Lung (tissue), 12 donors: ENCODE measurements around the gene PSEN1. TPM values are rescaled to one million over a fixed set of nuclear protein-coding genes. Genes with fewer than 3 reads are reported as not detected.

Experiments used
- ATAC-seq: fragments of 200-7000 bp; cut with Tn5 transposase; one replicate; pipeline ENCODE4 v1.9.1; 2020; ENCODE audit warnings: moderate number of reproducible peaks; ENCODE audit not compliant: insufficient read depth, low FRiP score
- DNase-seq, 3 donors: peaks; one replicate each; pipeline ENCODE4 v3.0.0-alpha.2; 2013 to 2017
- H3K27ac ChIP-seq, 2 donors: one replicate each; pipeline ENCODE4 v1.5.1; 2013; ENCODE audit warnings: mild to moderate bottlenecking in 2 of 2, moderate library complexity in 2 of 2, control low read depth in 1 of 2, inconsistent platforms in 1 of 2, low read depth in 1 of 2, low read length in 1 of 2
- H3K27me3 ChIP-seq, 3 donors: one replicate each; pipeline ENCODE4 v1.5.1; 2013; ENCODE audit warnings: low read length in 2 of 3; ENCODE audit not compliant: control insufficient read depth in 3 of 3, insufficient read depth in 3 of 3
- H3K36me3 ChIP-seq, 4 donors: one replicate each; pipeline ENCODE4 v1.5.1; 2013; ENCODE audit warnings: low read length in 4 of 4, mild to moderate bottlenecking in 1 of 4, moderate library complexity in 1 of 4; ENCODE audit not compliant: control insufficient read depth in 4 of 4, insufficient read depth in 4 of 4
- H3K4me1 ChIP-seq, 5 donors: one replicate each; pipeline ENCODE4 v1.5.1; 2013; ENCODE audit warnings: low read length in 5 of 5, mild to moderate bottlenecking in 2 of 5, moderate library complexity in 1 of 5; ENCODE audit not compliant: control insufficient read depth in 5 of 5, insufficient read depth in 5 of 5
- H3K4me3 ChIP-seq: one replicate; pipeline ENCODE4 v1.5.1; 2013; ENCODE audit warnings: mild to moderate bottlenecking, control low read depth, moderate library complexity
- H3K9ac ChIP-seq, 2 donors: one replicate each; pipeline ENCODE4 v1.5.1; 2013; ENCODE audit warnings: low read length in 2 of 2, control low read depth in 1 of 2; ENCODE audit not compliant: insufficient read depth in 1 of 2
- H3K9me3 ChIP-seq, 4 donors: one replicate each; pipeline ENCODE4 v1.5.1; 2013; ENCODE audit warnings: low read length in 3 of 4, mild to moderate bottlenecking in 1 of 4, moderate library complexity in 1 of 4; ENCODE audit not compliant: control insufficient read depth in 4 of 4, insufficient read depth in 3 of 4
- WGBS, 2 donors: extraction: QIAGEN DNeasy Blood & Tissue Kit; methylation state at CpG; one replicate each; pipeline ENCODE4 v1.1.7; 2013; 5-methylcytosine and 5-hydroxymethylcytosine counted together
- polyA plus RNA-seq, 2 donors: library from polyadenylated mRNA; stranded (reverse); fragments of 200-250 nt; gene quantifications; one replicate each; pipeline ENCODE4 v1.2.1, GENCODE V29; 2013
- total RNA-seq, 2 donors: library from RNA; depleted of rRNA in 1 of 2; stranded (reverse); fragments of >200 nt in 1 of 2; gene quantifications; one replicate each; pipeline ENCODE4 v1.2.1, GENCODE V29; 2014 to 2021
- TF ChIP-seq, protein P1 (sequence below): IDR thresholded peaks from 2 replicates; pipeline ENCODE4 v1.5.1; 2012; ENCODE audit warnings: mild to moderate bottlenecking; ENCODE audit errors: control extremely low read depth, extremely low read depth
- donor health status: control.
- donor health status: control.
- donor health status: Bipolar disorder and iron deficiency.
- donor health status: healthy.
- donor health status: DM: yes; HTN: yes; CAD: no.

The PSEN1 gene
- total and polyA plus RNA-seq, 4 donors = 33.6 to 64.7 (median 50.6) TPM

DNA sequence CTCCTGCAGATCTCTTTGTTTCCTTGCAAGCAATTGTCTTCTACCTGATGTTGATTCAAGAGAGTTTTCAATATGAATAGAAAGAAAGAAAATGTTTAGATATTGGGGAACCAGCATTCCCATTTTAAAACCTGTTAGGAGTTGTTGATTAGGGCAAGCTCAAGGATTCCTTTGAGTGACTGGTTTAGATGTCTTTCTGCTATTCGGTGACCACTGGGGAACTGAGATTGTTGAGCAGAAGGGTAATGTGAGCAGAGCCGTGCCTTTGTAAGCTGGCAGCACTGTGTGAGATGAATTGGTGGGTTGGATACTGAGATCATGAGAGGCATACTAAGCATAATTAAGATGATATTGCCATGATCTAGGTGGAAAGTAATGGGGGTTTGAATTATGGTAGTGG is 61.9 kb downstream of the PSEN1 start:
- TF ChIP-seq, protein P1, sequence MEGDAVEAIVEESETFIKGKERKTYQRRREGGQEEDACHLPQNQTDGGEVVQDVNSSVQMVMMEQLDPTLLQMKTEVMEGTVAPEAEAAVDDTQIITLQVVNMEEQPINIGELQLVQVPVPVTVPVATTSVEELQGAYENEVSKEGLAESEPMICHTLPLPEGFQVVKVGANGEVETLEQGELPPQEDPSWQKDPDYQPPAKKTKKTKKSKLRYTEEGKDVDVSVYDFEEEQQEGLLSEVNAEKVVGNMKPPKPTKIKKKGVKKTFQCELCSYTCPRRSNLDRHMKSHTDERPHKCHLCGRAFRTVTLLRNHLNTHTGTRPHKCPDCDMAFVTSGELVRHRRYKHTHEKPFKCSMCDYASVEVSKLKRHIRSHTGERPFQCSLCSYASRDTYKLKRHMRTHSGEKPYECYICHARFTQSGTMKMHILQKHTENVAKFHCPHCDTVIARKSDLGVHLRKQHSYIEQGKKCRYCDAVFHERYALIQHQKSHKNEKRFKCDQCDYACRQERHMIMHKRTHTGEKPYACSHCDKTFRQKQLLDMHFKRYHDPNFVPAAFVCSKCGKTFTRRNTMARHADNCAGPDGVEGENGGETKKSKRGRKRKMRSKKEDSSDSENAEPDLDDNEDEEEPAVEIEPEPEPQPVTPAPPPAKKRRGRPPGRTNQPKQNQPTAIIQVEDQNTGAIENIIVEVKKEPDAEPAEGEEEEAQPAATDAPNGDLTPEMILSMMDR = no peak
- WGBS, 2 donors = 89 to 93% methylated on average over 2 of the region's 2 CpGs
- Histone ChIP-seq H3K4me1 (peaks cover 0 to 1% (median 0%) of the 10 kb centered on the region in 5 donors), H3K9ac (no peak overlapping the region), H3K9me3 (no peaks in the 10 kb centered on the region), H3K27me3 (no peaks in the 10 kb centered on the region), H3K27ac (no peak overlapping the region), H3K4me3 (no peak overlapping the region), H3K36me3 (peaks cover 23 to 35% (median 32%) of the 10 kb centered on the region in 4 donors)
- no peak for ATAC-seq
- DNase-seq = no peak

GRCh38 chr14:73203527-73203926 is 67.2 kb downstream of the PSEN1 start:
- DNase-seq = no peak
- Histone ChIP-seq H3K27ac (no peak overlapping the region), H3K36me3 (peaks cover 24 to 35% (median 31%) of the 10 kb centered on the region in 4 donors)

GRCh38 chr14:73207615-73208014 is 71.3 kb downstream of the PSEN1 start:
- TF ChIP-seq, protein P1 = no peak
- Histone ChIP-seq H3K27me3 (no peaks in the 10 kb centered on the region), H3K9ac (no peak overlapping the region), H3K4me3 (no peak overlapping the region), H3K36me3 (peaks cover 28 to 39% (median 32%) of the 10 kb centered on the region in 4 donors), H3K9me3 (no peaks in the 10 kb centered on the region), H3K27ac (no peak overlapping the region), H3K4me1 (peaks cover 0 to 2% (median 0%) of the 10 kb centered on the region in 5 donors)
- DNase-seq (no peak), ATAC-seq (no peak)
- WGBS, 2 donors = 87 to 90% methylated on average over 2 of the region's 2 CpGs

More at GRCh38 chr14:73203527-73203926, 67.2 kb downstream of the PSEN1 start:
- Histone ChIP-seq H3K4me1 (peaks cover 0 to 3% (median 0%) of the 10 kb centered on the region in 5 donors), H3K9ac (no peak overlapping the region), H3K4me3 (no peak overlapping the region), H3K9me3 (no peaks in the 10 kb centered on the region), H3K27me3 (no peaks in the 10 kb centered on the region)
- TF ChIP-seq, protein P1 = no peak
- WGBS, 2 donors = 92 to 93% methylated on average over 2 of the region's 2 CpGs
- no peak for ATAC-seq

DNA sequence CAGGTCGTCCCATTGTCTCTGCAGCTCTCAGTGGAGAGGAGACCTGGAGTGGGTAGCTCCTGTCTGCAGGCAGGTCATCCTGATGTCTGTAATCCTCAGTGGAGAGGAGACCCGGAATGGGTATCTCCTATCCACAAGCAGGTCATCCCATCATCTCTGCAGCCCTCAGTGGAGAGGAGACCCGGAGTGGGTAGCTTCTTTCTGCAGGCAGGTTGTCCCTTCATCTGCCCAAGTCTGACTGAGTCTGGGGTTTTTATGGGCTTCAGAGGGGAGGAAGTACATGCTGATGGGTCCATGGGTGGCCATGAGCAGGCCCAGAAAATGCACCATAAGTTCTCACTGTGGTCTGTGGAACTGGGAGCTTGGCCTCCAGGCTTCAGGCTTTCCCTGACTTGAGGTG is 72.1 kb downstream of the PSEN1 start:
- peaks cover 0 to 2% (median 0%) of the 10 kb centered on the region in 5 donors for H3K4me1 ChIP-seq
- no peaks in the 10 kb centered on the region for H3K9me3 ChIP-seq
- H3K27me3 ChIP-seq = no peaks in the 10 kb centered on the region
- H3K4me3 ChIP-seq = no peak overlapping the region
- ATAC-seq (no peak), DNase-seq (no peak)
- TF ChIP-seq, protein P1 = no peak
- H3K27ac ChIP-seq = no peak overlapping the region
- H3K9ac ChIP-seq = no peak overlapping the region
- peaks cover 36 to 47% (median 37%) of the 10 kb centered on the region in 4 donors for H3K36me3 ChIP-seq
- 98 to 99% methylated on average over 3 of the region's 3 CpGs for WGBS, 2 donors
